Adrenal gland (tissue), 12 donors: ENCODE results near the gene MRFAP1L1. TPM values are rescaled to one million over a fixed set of nuclear protein-coding genes. Genes with fewer than 3 reads are reported as not detected.

ENCODE experiments used
- DNase-seq, 7 donors: peaks; one replicate each; pipeline ENCODE4 v3.0.0-alpha.2; 2019 to 2020
- H3K27ac ChIP-seq, 5 donors: fragments of 200-600 bp; sonication (generic) in 4 of 5; 1 replicate in 3 of 5; 2 replicates in 2 of 5; pipeline versions ENCODE4 v1.5.1 to v1.8.0; 2016 to 2020; ENCODE audit warnings: mild to moderate bottlenecking in 1 of 5
- H3K27me3 ChIP-seq: fragments of 200-600 bp; 2 replicates; pipeline ENCODE4 v1.8.0; 2021
- H3K36me3 ChIP-seq, 2 donors: fragments of 200-600 bp; replicated peaks in 1 of 2; 1 replicate in 1 of 2; 2 replicates in 1 of 2; pipeline versions ENCODE4 v1.5.1 to v1.8.0; 2018 to 2022
- H3K4me1 ChIP-seq, 2 donors: fragments of 200-600 bp; replicated peaks in 1 of 2; 1 replicate in 1 of 2; 2 replicates in 1 of 2; pipeline versions ENCODE4 v1.5.1 to v1.8.0; 2018 to 2021
- H3K4me3 ChIP-seq, 4 donors: fragments of 200-600 bp; sonication (generic) in 3 of 4; one replicate each; pipeline ENCODE4 v1.5.1; 2016 to 2018
- H3K9me3 ChIP-seq, 3 donors: fragments of 200-600 bp; sonication (generic) in 1 of 3; replicated peaks in 1 of 3; 1 replicate in 2 of 3; 2 replicates in 1 of 3; pipeline versions ENCODE4 v1.5.1 to v1.8.0; 2016 to 2021
- CTCF ChIP-seq, 6 experiments: fragments of 450-650 bp in 4 of 6; fragments of 200-600 bp in 2 of 6; sonication (generic) in 1 of 6; IDR thresholded peaks; 1 replicate in 5 of 6; 2 replicates in 1 of 6; pipeline versions ENCODE4 v1.5.1 to v1.8.0; 2016 to 2021; ENCODE audit warnings: antibody characterized with exemption in 6 of 6, mild to moderate bottlenecking in 2 of 6, moderate library complexity in 1 of 6
- POLR2A ChIP-seq, 2 donors: fragments of 450-650 bp; IDR thresholded peaks; one replicate each; pipeline ENCODE4 v1.6.1; 2017; ENCODE audit warnings: antibody characterized with exemption in 2 of 2, mild to moderate bottlenecking in 2 of 2, moderate library complexity in 1 of 2
- WGBS, 4 donors: extraction: QIAGEN DNeasy Blood & Tissue Kit in 2 of 4; methylation state at CpG; one replicate each; pipeline versions ENCODE4 v1.1.5 to v1.1.7; 2013 to 2017; 5-methylcytosine and 5-hydroxymethylcytosine counted together
- intact Hi-C, 2 donors: fragments of 100-400 bp; cut with DNase I; formaldehyde crosslinking; loops; one replicate each; pipeline versions ENCODE4 v1.14.1 to v1.15.0; 2022 to 2023
- polyA plus RNA-seq, 3 donors: library from polyadenylated mRNA; stranded (reverse); fragments of 200-250 nt in 2 of 3; fragments of 350-450 nt in 1 of 3; fragmentation: Illumina TruSeq in 1 of 3; extraction: RNeasy Lipid Tissue Mini Kit (QIAGEN cat#74804) in 1 of 3; gene quantifications; one replicate each; pipeline ENCODE4 v1.2.3, GENCODE V29; 2013 to 2014
- total RNA-seq, 9 donors: library from RNA; depleted of rRNA in 4 of 9; stranded (reverse); fragments of >200 nt in 4 of 9; fragments of 120-200 nt in 1 of 9; fragmentation: NEBNext Ultra II Directional in 1 of 9; extraction: Animal tissue kit (Norgen Biotek cat#: 25700) in 1 of 9; gene quantifications; one replicate each; pipeline versions ENCODE4 v1.1.0 to v1.2.4, GENCODE V29; 2013 to 2023
- donor health status: healthy with polysubstance abuse.
- donor health status: Bipolar disorder and iron deficiency.
- donor health status: DM: yes; HTN: yes; CAD: no.
- donor health status: DM: no; HTN: no; CAD: no.
- donor health status: DM: no; HTN: no; CAD: no.
- donor health status: DM: yes; HTN: yes; CAD: no.

MRFAP1L1 gene
- total and polyA plus RNA-seq, 12 donors = 53.0 to 100 (median 63.2) TPM

- H3K36me3 ChIP-seq = no peaks in the 10 kb centered on the region
- 80 to 93% (median 82%) methylated on average over 3 of the region's 3 CpGs for WGBS, 4 donors
- H3K27me3 ChIP-seq = no peaks in the 10 kb centered on the region
- peaks cover 7 to 9% of the 10 kb centered on the region in 2 donors for H3K4me1 ChIP-seq
- intact Hi-C loops = no loop called here
- no peaks in the 10 kb centered on the region for H3K9me3 ChIP-seq
- H3K4me3 ChIP-seq = no peak overlapping the region
- DNase-seq = no peak
- no peak overlapping the region for H3K27ac ChIP-seq
- TF ChIP-seq CTCF (IDR thresholded peaks at IDR 0.05) (no peak), POLR2A (IDR thresholded peaks at IDR 0.05) (no peak)
Observed at GRCh38 chr4:6662591-6662990, 47.1 kb downstream of the MRFAP1L1 start.

GRCh38 chr4:6660430-6660829, 49.2 kb downstream of the MRFAP1L1 start:
- peak in 1 of 7 donors; percentile 4 for DNase-seq
- H3K4me1 ChIP-seq = peaks cover 7 to 9% of the 10 kb centered on the region in 2 donors
- no peaks in the 10 kb centered on the region for H3K36me3 ChIP-seq
- intact Hi-C loops = no loop called here
- 92 to 99% (median 95%) methylated on average over 3 of the region's 3 CpGs for WGBS, 4 donors
- no peaks in the 10 kb centered on the region for H3K27me3 ChIP-seq
- H3K4me3 ChIP-seq = no peak overlapping the region
- H3K9me3 ChIP-seq = no peaks in the 10 kb centered on the region
- TF ChIP-seq POLR2A (IDR thresholded peaks at IDR 0.05) (no peak), CTCF (IDR thresholded peaks at IDR 0.05) (no peak)
- no peak overlapping the region for H3K27ac ChIP-seq

- H3K27me3 ChIP-seq = no peaks in the 10 kb centered on the region
- no peak overlapping the region for H3K4me3 ChIP-seq
- TF ChIP-seq CTCF (IDR thresholded peaks at IDR 0.05) (no peak), POLR2A (IDR thresholded peaks at IDR 0.05) (no peak)
- no peaks in the 10 kb centered on the region for H3K36me3 ChIP-seq
- peaks cover 7 to 9% of the 10 kb centered on the region in 2 donors for H3K4me1 ChIP-seq
- intact Hi-C loops = no loop called here
- WGBS, 4 donors = 58 to 72% (median 64%) methylated on average over 2 of the region's 2 CpGs
- no peaks in the 10 kb centered on the region for H3K9me3 ChIP-seq
- DNase-seq = peak in 3 of 7 donors; percentile 33 to 46 (median 40)
- H3K27ac ChIP-seq = peak overlapping the region in 1 of 5 donors; percentile 26
Observed at GRCh38 chr4:6659897-6660296, 49.8 kb downstream of the MRFAP1L1 start.

- WGBS, 4 donors = 6 to 32% (median 9%) methylated on average over 29 to 52 of the region's 52 CpGs
- H3K36me3 ChIP-seq = no peaks in the 10 kb centered on the region
- intact Hi-C loops = no loop called here
- TF ChIP-seq POLR2A (IDR thresholded peaks at IDR 0.05) (no peak), CTCF (IDR thresholded peaks at IDR 0.05) (no peak)
- H3K9me3 ChIP-seq = no peaks in the 10 kb centered on the region
- H3K4me3 ChIP-seq = peak overlapping the region in 2 of 4 donors; percentile 13 to 48
- DNase-seq = peak in 6 of 7 donors; percentile 37 to 66 (median 46)
- H3K4me1 ChIP-seq = peaks cover 1 to 9% of the 10 kb centered on the region in 2 donors
- H3K27ac ChIP-seq = peak overlapping the region in 4 of 5 donors; percentile 27 to 73 (median 34)
- H3K27me3 ChIP-seq = no peaks in the 10 kb centered on the region
Observed at GRCh38 chr4:6658597-6659075, 51.0 kb downstream of the MRFAP1L1 start.
